Measurements from ENCODE around the gene BOD1L1. TPM values are rescaled to one million over a fixed set of nuclear protein-coding genes. Genes with fewer than 3 reads are reported as not detected.

BOD1L1 gene
- total RNA-seq, 1 donor = 38.0 TPM

GRCh38 chr4:13521047-13521446, 106.5 kb downstream of the BOD1L1 start:
- DNase-seq (ENCODE audit: low read depth) = no peak
- TF ChIP-seq CTCF (IDR thresholded peaks at IDR 0.05; ENCODE audit: insufficient read depth, low read length) = no peak

More at GRCh38 chr4:13521047-13521446, 106.5 kb downstream of the BOD1L1 start:
- no peak overlapping the region for H3K4me3 ChIP-seq (ENCODE audit: low read depth, low read length)

Small RNA genes lying within 50 kb of the gene (small RNA-seq; reads per million reads assigned to genes)
- not detected for gene MIR5091

Other genes starting within 250 kb of the BOD1L1 start
- gene RAB28, start 143.4 kb downstream of the BOD1L1 start, total RNA-seq (ENCODE audit: low replicate concordance) = 3.7 and 16.7 TPM in 2 replicates
- 0.18 and 1.9 TPM in 2 replicates for gene NKX3-2, start 83.2 kb downstream of the BOD1L1 start, total RNA-seq (ENCODE audit: low replicate concordance)